Fibroblast of the aortic adventitia (primary cell): ENCODE measurements around the gene LAG3. TPM values are rescaled to one million over a fixed set of nuclear protein-coding genes. Genes with fewer than 3 reads are reported as not detected.

ENCODE experiments used
- DNase-seq: peaks from one replicate; pipeline ENCODE4 v3.0.0-alpha.2; 2010; ENCODE audit warnings: low read depth
- H3K4me3 ChIP-seq: 2 replicates; pipeline ENCODE4 v1.5.1; 2011; ENCODE audit warnings: low read depth, mild to moderate bottlenecking, control low read depth, low read length, moderate library complexity
- CTCF ChIP-seq: IDR thresholded peaks from 2 replicates; pipeline ENCODE4 v1.5.1; 2011; ENCODE audit warnings: mild to moderate bottlenecking, low read length, control low read depth, inconsistent platforms; ENCODE audit not compliant: insufficient read depth
- total RNA-seq: library from RNA; depleted of rRNA; stranded (reverse); fragments of >200 nt; gene quantifications from 2 replicates; pipeline ENCODE4 v1.2.3, GENCODE V29; 2012; ENCODE audit warnings: low replicate concordance

LAG3 gene
- total RNA-seq, 1 donor, result not detected

- no peak for TF ChIP-seq CTCF
- H3K4me3 ChIP-seq, result peak overlapping the region; percentile 65
- no peak for DNase-seq
Measured at GRCh38 chr12:6822426-6823135, 50.3 kb downstream of the LAG3 start.

DNA sequence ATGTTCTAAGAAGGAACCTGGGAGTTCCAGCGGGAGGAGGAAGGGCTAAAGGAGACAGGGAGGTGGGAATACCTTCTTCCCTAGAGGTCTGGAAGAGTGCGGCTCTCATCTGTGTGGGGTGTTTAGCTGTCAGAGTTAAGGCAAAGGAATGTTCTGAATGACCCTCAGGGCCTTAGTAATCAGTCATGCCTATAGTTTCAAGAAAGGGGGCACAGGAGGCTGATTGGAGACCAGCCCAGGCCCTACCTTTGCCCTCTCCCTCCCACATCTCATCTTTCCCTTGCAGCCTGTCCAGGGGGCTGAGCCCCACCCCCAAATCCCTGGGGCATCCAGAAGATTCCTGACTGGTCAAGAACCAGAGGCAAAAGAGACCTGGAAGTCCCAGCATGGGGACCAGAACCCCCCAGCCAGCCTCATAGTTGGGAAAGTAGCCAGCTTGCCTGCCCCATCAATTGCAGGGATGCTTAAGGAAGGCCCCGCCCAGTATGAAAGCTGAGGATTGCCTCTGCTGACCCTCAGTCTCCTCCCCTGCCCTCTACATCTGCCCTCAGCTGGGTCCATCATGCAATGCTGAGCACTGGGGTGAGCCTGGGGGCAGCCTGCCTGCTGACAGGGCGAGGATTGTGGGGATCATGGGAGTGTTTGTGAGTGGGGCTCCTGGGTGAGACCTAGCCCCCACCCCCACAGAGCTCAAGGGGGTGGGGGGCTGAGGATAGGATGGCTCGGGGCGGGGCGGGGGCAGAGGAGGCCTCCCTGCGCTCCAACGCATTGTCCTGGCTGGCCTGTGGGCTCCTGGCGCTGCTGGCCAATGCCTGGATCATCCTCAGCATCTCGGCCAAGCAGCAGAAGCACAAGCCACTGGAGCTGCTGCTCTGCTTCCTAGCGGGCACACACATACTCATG, 51.1 kb downstream of the LAG3 start:
- H3K4me3 ChIP-seq, result no peak overlapping the region
- no peak for TF ChIP-seq CTCF
- no peak for DNase-seq

DNA sequence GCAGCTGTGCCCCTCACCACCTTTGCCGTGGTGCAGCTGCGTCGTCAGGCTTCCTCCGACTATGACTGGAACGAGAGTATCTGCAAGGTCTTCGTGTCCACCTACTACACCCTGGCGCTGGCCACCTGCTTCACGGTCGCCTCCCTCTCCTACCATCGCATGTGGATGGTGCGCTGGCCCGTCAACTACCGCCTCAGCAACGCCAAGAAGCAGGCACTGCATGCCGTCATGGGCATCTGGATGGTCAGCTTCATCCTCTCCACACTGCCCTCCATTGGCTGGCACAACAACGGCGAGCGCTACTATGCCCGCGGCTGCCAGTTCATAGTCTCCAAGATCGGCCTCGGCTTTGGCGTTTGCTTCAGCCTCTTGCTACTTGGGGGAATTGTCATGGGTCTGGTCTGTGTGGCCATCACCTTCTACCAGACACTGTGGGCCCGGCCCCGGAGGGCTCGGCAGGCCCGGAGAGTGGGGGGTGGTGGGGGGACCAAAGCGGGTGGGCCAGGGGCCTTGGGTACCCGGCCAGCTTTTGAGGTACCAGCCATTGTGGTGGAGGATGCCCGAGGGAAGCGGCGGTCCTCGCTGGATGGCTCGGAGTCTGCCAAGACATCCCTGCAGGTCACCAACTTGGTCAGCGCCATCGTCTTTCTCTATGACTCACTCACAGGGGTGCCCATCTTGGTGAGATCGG, 51.9 kb downstream of the LAG3 start:
- DNase-seq, result no peak
- TF ChIP-seq CTCF, result no peak
- no peak overlapping the region for H3K4me3 ChIP-seq

DNA sequence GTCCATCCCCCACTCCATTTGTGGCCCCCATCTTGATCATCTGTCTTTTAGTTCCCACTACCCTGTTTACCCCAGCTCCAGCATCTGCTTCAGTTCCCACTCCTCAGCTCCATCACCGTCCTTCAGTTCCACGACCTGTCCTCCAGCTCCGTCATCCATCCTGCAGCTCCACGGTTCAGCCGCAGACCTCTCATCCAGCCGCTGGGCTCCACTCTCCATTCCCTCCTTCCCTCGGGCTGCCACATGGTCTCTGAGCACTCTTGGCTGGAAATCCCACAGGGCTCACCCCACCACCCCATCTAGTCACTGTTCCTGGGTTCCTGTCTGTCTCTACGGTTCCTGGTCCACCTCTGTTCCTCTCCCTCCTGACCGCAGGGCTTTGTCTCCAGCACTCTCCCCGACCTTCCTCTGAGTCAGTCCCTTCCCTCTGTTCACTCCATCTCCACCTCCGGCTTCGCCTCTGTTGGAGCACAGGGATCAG, 52.6 kb downstream of the LAG3 start:
- peak overlapping the region; percentile 58 for H3K4me3 ChIP-seq
- DNase-seq, result peak; percentile 40
- no peak for TF ChIP-seq CTCF

DNA sequence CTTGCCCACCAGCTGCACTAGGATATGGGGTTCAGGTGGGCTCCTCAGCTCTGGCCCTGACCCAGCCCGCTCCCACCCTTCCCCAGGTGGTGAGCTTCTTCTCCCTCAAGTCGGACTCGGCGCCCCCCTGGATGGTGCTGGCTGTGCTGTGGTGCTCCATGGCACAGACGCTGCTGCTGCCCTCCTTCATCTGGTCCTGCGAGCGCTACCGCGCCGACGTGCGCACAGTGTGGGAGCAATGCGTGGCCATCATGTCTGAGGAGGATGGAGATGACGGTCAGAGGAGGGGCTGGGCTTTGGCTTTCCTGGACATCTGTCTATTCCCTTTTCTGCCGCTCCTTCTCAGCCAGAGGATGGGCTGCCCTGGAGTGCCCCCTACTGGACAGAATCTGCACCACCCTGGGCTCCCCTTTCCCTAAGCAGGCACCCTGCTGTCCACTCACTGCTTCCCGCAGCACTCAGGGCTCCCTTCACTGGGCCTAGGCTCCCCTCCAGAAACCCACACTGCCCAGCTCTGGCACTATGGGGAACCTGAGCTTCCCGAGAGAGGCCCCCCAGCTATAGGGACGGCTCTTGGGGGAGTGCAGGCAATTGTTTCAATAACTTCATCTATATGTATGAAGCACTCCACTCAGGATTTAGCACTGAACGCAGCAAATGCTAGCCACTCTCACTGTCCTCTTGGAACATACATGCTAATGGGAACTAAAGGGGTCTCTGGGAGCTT, 53.2 kb downstream of the LAG3 start:
- peak overlapping the region; percentile 58 for H3K4me3 ChIP-seq
- peak; percentile 84 for DNase-seq
- peak; percentile 97 for TF ChIP-seq CTCF

DNA sequence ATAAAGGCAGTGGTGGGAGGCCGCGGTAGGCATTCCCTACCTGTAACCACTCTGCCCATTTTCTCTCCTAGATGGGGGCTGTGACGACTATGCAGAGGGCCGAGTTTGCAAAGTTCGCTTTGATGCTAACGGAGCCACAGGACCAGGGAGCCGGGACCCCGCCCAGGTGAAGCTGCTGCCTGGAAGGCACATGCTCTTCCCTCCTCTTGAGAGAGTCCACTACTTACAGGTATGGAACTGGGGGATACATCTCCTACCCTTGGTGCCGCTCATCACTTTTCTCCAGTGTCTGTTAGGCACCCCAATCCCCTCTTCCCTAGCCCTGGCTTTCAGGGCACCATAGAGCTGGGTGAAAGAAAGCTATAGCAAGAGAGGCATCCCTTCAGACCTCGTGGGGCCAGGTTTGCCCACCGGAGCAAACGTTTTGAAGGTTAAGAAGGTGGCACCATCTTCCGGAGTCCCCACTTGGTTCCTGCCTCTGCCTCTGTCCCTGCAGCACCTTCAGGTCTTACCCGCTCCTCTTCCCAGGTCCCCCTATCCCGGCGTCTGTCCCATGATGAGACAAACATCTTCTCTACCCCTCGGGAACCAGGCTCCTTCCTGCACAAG, 53.9 kb downstream of the LAG3 start:
- TF ChIP-seq CTCF, result no peak
- H3K4me3 ChIP-seq, result no peak overlapping the region
- no peak for DNase-seq
